ENCODE data around the gene WHRN. TPM values are rescaled to one million over a fixed set of nuclear protein-coding genes. Genes with fewer than 3 reads are reported as not detected.
A peak's percentile ranks its signal among the peaks of the same experiment; 100 is the strongest.

WHRN gene
- total and polyA plus RNA-seq, 5 donors from 2014 or later, result 1.00 to 24.2 (median 1.4) TPM

GRCh38 chr9:114522847-114523246 lies 17.6 kb upstream of the WHRN start:
- H3K4me1 Mint-ChIP-seq, result peaks cover 0 to 7% (median 5%) of the 10 kb centered on the region in 4 donors
- H3K27me3 Mint-ChIP-seq, result peaks cover 42% of the 10 kb centered on the region
- H3K36me3 Mint-ChIP-seq, result no peaks in the 10 kb centered on the region
- H3K4me3 Mint-ChIP-seq, result no peak overlapping the region
- ATAC-seq (ENCODE audit: low read depth in 2 of 2) (no peak), DNase-seq (no peak)
- H3K27ac ChIP-seq (ENCODE audit: insufficient read depth, low read length, poor library complexity, severe bottlenecking), result no peak overlapping the region
- peaks cover 34% of the 10 kb centered on the region for H3K27me3 ChIP-seq (ENCODE audit: control insufficient read depth, insufficient read depth, low read length)
- H3K36me3 ChIP-seq (ENCODE audit: control insufficient read depth, insufficient read depth, low read length), result no peaks in the 10 kb centered on the region
- no peaks in the 10 kb centered on the region for H3K9me3 ChIP-seq (ENCODE audit: control insufficient read depth in 2 of 2, low read length in 2 of 2)
- H3K4me1 ChIP-seq (ENCODE audit: control insufficient read depth, insufficient read depth, low read length, poor library complexity, severe bottlenecking), result peaks cover 3% of the 10 kb centered on the region
- no peak overlapping the region for H3K4me3 ChIP-seq (ENCODE audit: low read depth, low read length)
- H3K27ac Mint-ChIP-seq, result no peak overlapping the region
- peaks cover 0 to 3% (median 0%) of the 10 kb centered on the region in 7 donors for H3K9me3 Mint-ChIP-seq

DNA sequence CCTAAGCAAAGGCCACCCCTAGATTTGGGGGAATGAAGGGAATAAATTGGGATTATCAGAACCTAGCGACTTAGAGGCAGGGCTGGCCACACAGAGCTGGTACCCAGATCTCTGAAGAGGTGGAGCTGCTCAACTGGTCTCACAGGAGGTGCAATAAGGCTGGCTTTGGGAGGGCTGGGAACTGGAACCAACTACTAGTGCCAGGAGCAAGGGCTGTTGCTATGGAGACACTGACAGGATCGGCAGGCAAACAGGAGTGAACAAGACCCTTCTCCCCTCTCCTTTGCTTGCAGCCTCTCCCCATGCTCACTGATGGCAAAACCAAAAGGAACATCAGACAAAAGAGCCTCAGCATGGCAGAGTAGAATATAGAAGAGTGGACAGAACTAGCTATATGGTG lies 17.0 kb upstream of the WHRN start:
- peaks cover 38% of the 10 kb centered on the region for H3K27me3 Mint-ChIP-seq
- DNase-seq (no peak), ATAC-seq (ENCODE audit: low read depth in 2 of 2) (no peak)
- Histone ChIP-seq H3K9me3 (ENCODE audit: control insufficient read depth in 2 of 2, low read length in 2 of 2) (no peaks in the 10 kb centered on the region), H3K4me3 (ENCODE audit: low read depth, low read length) (no peak overlapping the region), H3K27me3 (ENCODE audit: control insufficient read depth, insufficient read depth, low read length) (peaks cover 34% of the 10 kb centered on the region), H3K27ac (ENCODE audit: insufficient read depth, low read length, poor library complexity, severe bottlenecking) (no peak overlapping the region), H3K36me3 (ENCODE audit: control insufficient read depth, insufficient read depth, low read length) (no peaks in the 10 kb centered on the region), H3K4me1 (ENCODE audit: control insufficient read depth, insufficient read depth, low read length, poor library complexity, severe bottlenecking) (peaks cover 3% of the 10 kb centered on the region)
- H3K4me1 Mint-ChIP-seq, result peaks cover 0 to 7% (median 6%) of the 10 kb centered on the region in 4 donors
- H3K4me3 Mint-ChIP-seq, result no peak overlapping the region
- H3K36me3 Mint-ChIP-seq, result no peaks in the 10 kb centered on the region
- peaks cover 0 to 3% (median 0%) of the 10 kb centered on the region in 7 donors for H3K9me3 Mint-ChIP-seq
- H3K27ac Mint-ChIP-seq, result no peak overlapping the region

DNA sequence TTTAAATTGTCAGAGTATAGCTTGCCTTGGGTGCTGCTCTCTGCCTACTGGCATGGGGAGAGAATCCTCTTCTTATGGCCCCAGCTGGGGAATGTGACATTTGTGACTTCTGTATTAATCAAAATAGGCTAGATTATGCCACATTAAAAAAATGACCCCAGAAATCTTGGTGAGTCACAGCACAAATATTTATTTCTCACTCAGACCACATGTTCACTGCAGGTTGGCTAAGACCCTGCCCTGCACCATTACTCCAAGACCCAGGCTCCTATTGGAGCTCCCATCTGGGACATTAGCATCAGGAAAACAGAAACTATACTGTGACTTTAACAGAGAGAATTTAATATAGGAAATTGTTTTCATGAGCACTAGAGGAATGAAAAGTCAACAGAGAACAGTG lies 16.6 kb upstream of the WHRN start:
- Mint-ChIP-seq H3K27me3 (peaks cover 37% of the 10 kb centered on the region), H3K4me1 (peaks cover 0 to 7% (median 7%) of the 10 kb centered on the region in 4 donors), H3K4me3 (no peak overlapping the region), H3K9me3 (peaks cover 0 to 3% (median 0%) of the 10 kb centered on the region in 7 donors), H3K27ac (no peak overlapping the region), H3K36me3 (no peaks in the 10 kb centered on the region)
- H3K4me3 ChIP-seq (ENCODE audit: low read depth, low read length), result no peak overlapping the region
- H3K9me3 ChIP-seq (ENCODE audit: control insufficient read depth in 2 of 2, low read length in 2 of 2), result no peaks in the 10 kb centered on the region
- ATAC-seq (ENCODE audit: low read depth in 2 of 2) (no peak), DNase-seq (no peak)
- no peaks in the 10 kb centered on the region for H3K36me3 ChIP-seq (ENCODE audit: control insufficient read depth, insufficient read depth, low read length)
- peaks cover 34% of the 10 kb centered on the region for H3K27me3 ChIP-seq (ENCODE audit: control insufficient read depth, insufficient read depth, low read length)
- peaks cover 3% of the 10 kb centered on the region for H3K4me1 ChIP-seq (ENCODE audit: control insufficient read depth, insufficient read depth, low read length, poor library complexity, severe bottlenecking)
- H3K27ac ChIP-seq (ENCODE audit: insufficient read depth, low read length, poor library complexity, severe bottlenecking), result no peak overlapping the region

- Histone ChIP-seq H3K9me3 (ENCODE audit: control insufficient read depth in 2 of 2, low read length in 2 of 2) (no peaks in the 10 kb centered on the region), H3K36me3 (ENCODE audit: control insufficient read depth, insufficient read depth, low read length) (no peaks in the 10 kb centered on the region), H3K4me3 (ENCODE audit: low read depth, low read length) (no peak overlapping the region), H3K4me1 (ENCODE audit: control insufficient read depth, insufficient read depth, low read length, poor library complexity, severe bottlenecking) (peaks cover 3% of the 10 kb centered on the region), H3K27me3 (ENCODE audit: control insufficient read depth, insufficient read depth, low read length) (peaks cover 17% of the 10 kb centered on the region), H3K27ac (ENCODE audit: insufficient read depth, low read length, poor library complexity, severe bottlenecking) (no peak overlapping the region)
- H3K27ac Mint-ChIP-seq, result peak overlapping the region in 1 of 3 donors; percentile 20
- no peak overlapping the region for H3K4me3 Mint-ChIP-seq
- peak in 1 of 3 donors; percentile 48 for DNase-seq
- ATAC-seq (ENCODE audit: low read depth in 2 of 2), result no peak
- H3K27me3 Mint-ChIP-seq, result peaks cover 49% of the 10 kb centered on the region
- H3K9me3 Mint-ChIP-seq, result no peaks in the 10 kb centered on the region
- H3K4me1 Mint-ChIP-seq, result peaks cover 0 to 11% (median 7%) of the 10 kb centered on the region in 4 donors
- H3K36me3 Mint-ChIP-seq, result no peaks in the 10 kb centered on the region
Measured at GRCh38 chr9:114518599-114519022, 13.3 kb upstream of the WHRN start.

DNA sequence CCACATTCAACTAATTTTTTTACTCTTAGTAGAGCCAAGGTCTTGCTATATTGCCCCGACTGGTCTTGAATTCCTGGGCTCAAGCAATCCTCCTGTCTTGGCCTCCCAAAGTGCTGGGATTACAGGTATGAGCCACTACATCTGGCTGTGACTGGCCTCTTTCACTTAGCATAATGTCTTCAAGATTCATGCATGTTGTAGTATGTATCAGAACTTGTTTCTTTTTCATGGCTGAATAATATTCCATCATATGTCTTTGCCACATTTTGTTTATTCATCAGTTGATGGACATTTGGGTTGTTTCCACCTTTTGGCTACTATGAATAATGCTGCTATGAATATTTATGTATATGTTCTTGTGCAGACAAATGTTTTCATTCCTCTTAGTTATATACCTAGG lies 12.8 kb upstream of the WHRN start:
- Mint-ChIP-seq H3K4me3 (no peak overlapping the region), H3K9me3 (no peaks in the 10 kb centered on the region), H3K4me1 (peaks cover 0 to 14% (median 7%) of the 10 kb centered on the region in 4 donors), H3K27me3 (peaks cover 44% of the 10 kb centered on the region), H3K27ac (no peak overlapping the region), H3K36me3 (no peaks in the 10 kb centered on the region)
- H3K27ac ChIP-seq (ENCODE audit: insufficient read depth, low read length, poor library complexity, severe bottlenecking), result no peak overlapping the region
- no peaks in the 10 kb centered on the region for H3K36me3 ChIP-seq (ENCODE audit: control insufficient read depth, insufficient read depth, low read length)
- DNase-seq (no peak), ATAC-seq (ENCODE audit: low read depth in 2 of 2) (no peak)
- H3K4me1 ChIP-seq (ENCODE audit: control insufficient read depth, insufficient read depth, low read length, poor library complexity, severe bottlenecking), result peaks cover 3% of the 10 kb centered on the region
- no peaks in the 10 kb centered on the region for H3K9me3 ChIP-seq (ENCODE audit: control insufficient read depth in 2 of 2, low read length in 2 of 2)
- peaks cover 14% of the 10 kb centered on the region for H3K27me3 ChIP-seq (ENCODE audit: control insufficient read depth, insufficient read depth, low read length)
- H3K4me3 ChIP-seq (ENCODE audit: low read depth, low read length), result no peak overlapping the region

- ATAC-seq (ENCODE audit: low read depth in 2 of 2), result no peak
- peaks cover 35% of the 10 kb centered on the region for H3K27me3 Mint-ChIP-seq
- H3K4me3 ChIP-seq (ENCODE audit: low read depth, low read length), result no peak overlapping the region
- no peaks in the 10 kb centered on the region for H3K9me3 Mint-ChIP-seq
- no peak overlapping the region for H3K27ac ChIP-seq (ENCODE audit: insufficient read depth, low read length, poor library complexity, severe bottlenecking)
- H3K4me3 Mint-ChIP-seq, result no peak overlapping the region
- no peak overlapping the region for H3K27ac Mint-ChIP-seq
- H3K36me3 Mint-ChIP-seq, result no peaks in the 10 kb centered on the region
- H3K4me1 Mint-ChIP-seq, result peaks cover 0 to 14% (median 7%) of the 10 kb centered on the region in 4 donors
- H3K4me1 ChIP-seq (ENCODE audit: control insufficient read depth, insufficient read depth, low read length, poor library complexity, severe bottlenecking), result peaks cover 3% of the 10 kb centered on the region
- no peak for DNase-seq
- H3K9me3 ChIP-seq (ENCODE audit: control insufficient read depth in 2 of 2, low read length in 2 of 2), result no peaks in the 10 kb centered on the region
- H3K36me3 ChIP-seq (ENCODE audit: control insufficient read depth, insufficient read depth, low read length), result no peaks in the 10 kb centered on the region
- peaks cover 6% of the 10 kb centered on the region for H3K27me3 ChIP-seq (ENCODE audit: control insufficient read depth, insufficient read depth, low read length)
Measured at GRCh38 chr9:114516913-114517312, 11.6 kb upstream of the WHRN start.

DNA sequence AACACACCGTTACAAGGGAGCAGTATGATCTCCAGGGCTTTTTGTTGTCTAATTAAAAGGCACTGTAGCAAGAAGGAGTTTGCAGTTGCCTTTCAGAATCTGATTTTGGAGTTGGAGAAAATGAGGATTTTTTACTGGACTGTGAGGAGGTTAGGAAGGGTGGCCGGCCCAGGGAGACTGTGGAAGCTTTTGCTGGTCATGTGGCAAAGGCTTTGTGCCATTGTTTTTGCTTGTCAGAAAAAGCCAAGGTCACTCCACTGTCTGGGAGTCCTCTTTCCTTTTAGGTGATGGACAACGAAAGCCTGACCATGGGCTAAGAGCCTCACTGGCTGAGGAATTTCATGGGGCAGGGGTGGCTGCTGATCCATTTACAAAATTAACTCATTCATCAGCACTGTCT lies 10.3 kb upstream of the WHRN start:
- no peaks in the 10 kb centered on the region for H3K9me3 ChIP-seq (ENCODE audit: control insufficient read depth in 2 of 2, low read length in 2 of 2)
- ATAC-seq (ENCODE audit: low read depth in 2 of 2) (no peak), DNase-seq (no peak)
- H3K27ac ChIP-seq (ENCODE audit: insufficient read depth, low read length, poor library complexity, severe bottlenecking), result no peak overlapping the region
- H3K4me1 Mint-ChIP-seq, result peaks cover 0 to 14% (median 7%) of the 10 kb centered on the region in 4 donors
- no peak overlapping the region for H3K27ac Mint-ChIP-seq
- no peaks in the 10 kb centered on the region for H3K36me3 ChIP-seq (ENCODE audit: control insufficient read depth, insufficient read depth, low read length)
- H3K27me3 Mint-ChIP-seq, result peaks cover 37% of the 10 kb centered on the region
- H3K4me3 Mint-ChIP-seq, result no peak overlapping the region
- peaks cover 6% of the 10 kb centered on the region for H3K27me3 ChIP-seq (ENCODE audit: control insufficient read depth, insufficient read depth, low read length)
- no peaks in the 10 kb centered on the region for H3K9me3 Mint-ChIP-seq
- no peak overlapping the region for H3K4me3 ChIP-seq (ENCODE audit: low read depth, low read length)
- H3K36me3 Mint-ChIP-seq, result no peaks in the 10 kb centered on the region
- peaks cover 3% of the 10 kb centered on the region for H3K4me1 ChIP-seq (ENCODE audit: control insufficient read depth, insufficient read depth, low read length, poor library complexity, severe bottlenecking)

DNA sequence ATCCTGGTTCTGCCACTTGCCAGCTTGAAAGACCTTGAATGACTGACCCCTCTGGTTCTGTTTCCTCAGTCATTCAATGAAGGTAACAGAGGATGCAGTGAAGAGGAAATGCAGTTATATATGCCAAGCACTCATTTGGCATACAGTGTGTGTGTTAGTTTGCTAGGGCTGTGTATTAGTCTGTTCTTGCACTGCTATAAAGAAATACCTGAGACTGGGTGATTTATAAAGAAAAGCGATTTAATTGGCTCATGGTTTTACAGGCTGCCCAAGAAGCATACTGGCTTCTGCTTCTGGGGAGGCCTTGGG lies 8.6 kb upstream of the WHRN start:
- DNase-seq (no peak), ATAC-seq (ENCODE audit: low read depth in 2 of 2) (no peak)
- Histone ChIP-seq H3K4me3 (ENCODE audit: low read depth, low read length) (no peak overlapping the region), H3K27ac (ENCODE audit: insufficient read depth, low read length, poor library complexity, severe bottlenecking) (no peak overlapping the region), H3K4me1 (ENCODE audit: control insufficient read depth, insufficient read depth, low read length, poor library complexity, severe bottlenecking) (peaks cover 3% of the 10 kb centered on the region), H3K36me3 (ENCODE audit: control insufficient read depth, insufficient read depth, low read length) (no peaks in the 10 kb centered on the region), H3K9me3 (ENCODE audit: control insufficient read depth in 2 of 2, low read length in 2 of 2) (no peaks in the 10 kb centered on the region), H3K27me3 (ENCODE audit: control insufficient read depth, insufficient read depth, low read length) (peaks cover 14% of the 10 kb centered on the region)
- Mint-ChIP-seq H3K9me3 (no peaks in the 10 kb centered on the region), H3K4me1 (peaks cover 0 to 14% (median 7%) of the 10 kb centered on the region in 4 donors), H3K27ac (no peak overlapping the region), H3K27me3 (peaks cover 46% of the 10 kb centered on the region), H3K4me3 (no peak overlapping the region), H3K36me3 (no peaks in the 10 kb centered on the region)
